ENCODE data around the gene DPEP3. TPM values are rescaled to one million over a fixed set of nuclear protein-coding genes. Genes with fewer than 3 reads are reported as not detected.

The DPEP3 gene
- total RNA-seq, 1 experiment from 2014 or later = not detected

GRCh38 chr16:67946966-67947558, 33.2 kb downstream of the DPEP3 start:
- no peaks in the 10 kb centered on the region for H3K9me3 ChIP-seq (ENCODE audit: low read length)
- H3K36me3 ChIP-seq (ENCODE audit: insufficient read depth, low read length) = no peaks in the 10 kb centered on the region
- H3K4me1 ChIP-seq (ENCODE audit: low read length) = no peaks in the 10 kb centered on the region
- DNase-seq = no peak
- peaks cover 8% of the 10 kb centered on the region; the same call in 1 of the 2 replicates for H4K20me1 ChIP-seq (ENCODE audit: insufficient read depth, low read depth, low read length)
- no peak overlapping the region for H3K9ac ChIP-seq (ENCODE audit: low read length)
- H3K4me2 ChIP-seq (ENCODE audit: low read depth, low read length, poor library complexity, severe bottlenecking) = no peak overlapping the region
- no peaks in the 10 kb centered on the region for H3K79me2 ChIP-seq (ENCODE audit: low read length)
- H3K27me3 ChIP-seq (ENCODE audit: low read length) = no peaks in the 10 kb centered on the region
- no peak overlapping the region for H2AFZ ChIP-seq (ENCODE audit: low read length)
- H3K27ac ChIP-seq (ENCODE audit: low read length) = no peak overlapping the region
- no peak overlapping the region for H3K4me3 ChIP-seq (ENCODE audit: low read length)
- no peaks in the 10 kb centered on the region for H3K9me2 ChIP-seq (replicated peaks; ENCODE audit: insufficient read depth, low read length)

GRCh38 chr16:67946128-67946569, 34.1 kb downstream of the DPEP3 start:
- no peak overlapping the region for H3K9ac ChIP-seq (ENCODE audit: low read length)
- H2AFZ ChIP-seq (ENCODE audit: low read length) = no peak overlapping the region

GRCh38 chr16:67945392-67945933, 34.8 kb downstream of the DPEP3 start:
- DNase-seq = no peak
- Histone ChIP-seq H3K9me3 (ENCODE audit: low read length) (no peaks in the 10 kb centered on the region), H3K4me3 (ENCODE audit: low read length) (no peak overlapping the region), H3K36me3 (ENCODE audit: insufficient read depth, low read length) (no peaks in the 10 kb centered on the region), H3K9ac (ENCODE audit: low read length) (no peak overlapping the region), H3K27me3 (ENCODE audit: low read length) (no peaks in the 10 kb centered on the region), H4K20me1 (ENCODE audit: insufficient read depth, low read depth, low read length) (peaks cover 8% of the 10 kb centered on the region; the same call in 1 of the 2 replicates), H3K9me2 (replicated peaks; ENCODE audit: insufficient read depth, low read length) (no peaks in the 10 kb centered on the region), H3K4me2 (ENCODE audit: low read depth, low read length, poor library complexity, severe bottlenecking) (no peak overlapping the region), H3K79me2 (ENCODE audit: low read length) (no peaks in the 10 kb centered on the region), H3K4me1 (ENCODE audit: low read length) (peaks cover 7% of the 10 kb centered on the region; the same call in 1 of the 2 replicates), H3K27ac (ENCODE audit: low read length) (no peak overlapping the region), H2AFZ (ENCODE audit: low read length) (no peak overlapping the region)

More at GRCh38 chr16:67946128-67946569, 34.1 kb downstream of the DPEP3 start:
- Histone ChIP-seq H3K9me3 (ENCODE audit: low read length) (no peaks in the 10 kb centered on the region), H3K4me3 (ENCODE audit: low read length) (no peak overlapping the region), H3K4me1 (ENCODE audit: low read length) (peaks cover 7% of the 10 kb centered on the region; the same call in 1 of the 2 replicates), H3K4me2 (ENCODE audit: low read depth, low read length, poor library complexity, severe bottlenecking) (no peak overlapping the region), H3K27ac (ENCODE audit: low read length) (no peak overlapping the region), H3K9me2 (replicated peaks; ENCODE audit: insufficient read depth, low read length) (no peaks in the 10 kb centered on the region), H3K27me3 (ENCODE audit: low read length) (no peaks in the 10 kb centered on the region), H4K20me1 (ENCODE audit: insufficient read depth, low read depth, low read length) (peaks cover 8% of the 10 kb centered on the region; the same call in 1 of the 2 replicates), H3K79me2 (ENCODE audit: low read length) (no peaks in the 10 kb centered on the region), H3K36me3 (ENCODE audit: insufficient read depth, low read length) (no peaks in the 10 kb centered on the region)
- DNase-seq = no peak

GRCh38 chr16:67944690-67945391, 35.5 kb downstream of the DPEP3 start:
- no peaks in the 10 kb centered on the region for H3K9me2 ChIP-seq (replicated peaks; ENCODE audit: insufficient read depth, low read length)
- H3K79me2 ChIP-seq (ENCODE audit: low read length) = no peaks in the 10 kb centered on the region
- H3K4me3 ChIP-seq (ENCODE audit: low read length) = no peak overlapping the region
- peaks cover 8% of the 10 kb centered on the region; the same call in 1 of the 2 replicates for H4K20me1 ChIP-seq (ENCODE audit: insufficient read depth, low read depth, low read length)
- H3K4me2 ChIP-seq (ENCODE audit: low read depth, low read length, poor library complexity, severe bottlenecking) = no peak overlapping the region
- no peaks in the 10 kb centered on the region for H3K9me3 ChIP-seq (ENCODE audit: low read length)
- peaks cover 7% of the 10 kb centered on the region; the same call in 1 of the 2 replicates for H3K4me1 ChIP-seq (ENCODE audit: low read length)
- no peak overlapping the region for H3K9ac ChIP-seq (ENCODE audit: low read length)
- no peaks in the 10 kb centered on the region for H3K27me3 ChIP-seq (ENCODE audit: low read length)
- no peaks in the 10 kb centered on the region for H3K36me3 ChIP-seq (ENCODE audit: insufficient read depth, low read length)
- DNase-seq = no peak
- no peak overlapping the region for H3K27ac ChIP-seq (ENCODE audit: low read length)
- no peak overlapping the region for H2AFZ ChIP-seq (ENCODE audit: low read length)

GRCh38 chr16:67943619-67944504, 36.4 kb downstream of the DPEP3 start, which contains the start of gene LCAT:
Gene LCAT (minus strand): TSS chr16:67944120. CDS start chr16:67944101, 19 bp downstream.
- Histone ChIP-seq H3K9me2 (replicated peaks; ENCODE audit: insufficient read depth, low read length) (no peaks in the 10 kb centered on the region), H3K9me3 (ENCODE audit: low read length) (no peaks in the 10 kb centered on the region), H2AFZ (ENCODE audit: low read length) (no peak within 1 kb of the TSS), H3K4me1 (ENCODE audit: low read length) (peaks cover 7% of the 10 kb centered on the region; the same call in 1 of the 2 replicates), H3K27ac (ENCODE audit: low read length) (no peak within 1 kb of the TSS), H3K4me3 (ENCODE audit: low read length) (no peak within 1 kb of the TSS), H3K4me2 (ENCODE audit: low read depth, low read length, poor library complexity, severe bottlenecking) (no peak within 1 kb of the TSS), H3K36me3 (ENCODE audit: insufficient read depth, low read length) (no peaks in the 10 kb centered on the region), H4K20me1 (ENCODE audit: insufficient read depth, low read depth, low read length) (peaks cover 8% of the 10 kb centered on the region; the same call in 1 of the 2 replicates), H3K79me2 (ENCODE audit: low read length) (peaks cover 3% of the 10 kb centered on the region; the same call in 1 of the 2 replicates), H3K9ac (ENCODE audit: low read length) (no peak within 1 kb of the TSS), H3K27me3 (ENCODE audit: low read length) (no peaks in the 10 kb centered on the region)
- no peak for DNase-seq

GRCh38 chr16:67943256-67943618, 37.1 kb downstream of the DPEP3 start:
- H3K36me3 ChIP-seq (ENCODE audit: insufficient read depth, low read length) = no peaks in the 10 kb centered on the region
- no peaks in the 10 kb centered on the region for H3K9me2 ChIP-seq (replicated peaks; ENCODE audit: insufficient read depth, low read length)
- H3K9ac ChIP-seq (ENCODE audit: low read length) = no peak overlapping the region
- H3K4me3 ChIP-seq (ENCODE audit: low read length) = no peak overlapping the region
- H3K79me2 ChIP-seq (ENCODE audit: low read length) = peaks cover 3% of the 10 kb centered on the region; the same call in 1 of the 2 replicates
- H3K9me3 ChIP-seq (ENCODE audit: low read length) = no peaks in the 10 kb centered on the region
- no peak overlapping the region for H2AFZ ChIP-seq (ENCODE audit: low read length)
- H3K27me3 ChIP-seq (ENCODE audit: low read length) = no peaks in the 10 kb centered on the region
- H4K20me1 ChIP-seq (ENCODE audit: insufficient read depth, low read depth, low read length) = peaks cover 8% of the 10 kb centered on the region; the same call in 1 of the 2 replicates
- no peak overlapping the region for H3K27ac ChIP-seq (ENCODE audit: low read length)
- DNase-seq = no peak
- peaks cover 7% of the 10 kb centered on the region; the same call in 1 of the 2 replicates for H3K4me1 ChIP-seq (ENCODE audit: low read length)
- no peak overlapping the region for H3K4me2 ChIP-seq (ENCODE audit: low read depth, low read length, poor library complexity, severe bottlenecking)

- Histone ChIP-seq H3K79me2 (ENCODE audit: low read length) (peaks cover 7% of the 10 kb centered on the region), H3K9me3 (ENCODE audit: low read length) (no peaks in the 10 kb centered on the region), H3K4me1 (ENCODE audit: low read length) (peaks cover 11% of the 10 kb centered on the region; the same call in 1 of the 2 replicates), H3K4me3 (ENCODE audit: low read length) (no peak overlapping the region), H3K36me3 (ENCODE audit: insufficient read depth, low read length) (no peaks in the 10 kb centered on the region), H3K9ac (ENCODE audit: low read length) (no peak overlapping the region), H3K9me2 (replicated peaks; ENCODE audit: insufficient read depth, low read length) (no peaks in the 10 kb centered on the region), H4K20me1 (ENCODE audit: insufficient read depth, low read depth, low read length) (peaks cover 8% of the 10 kb centered on the region; the same call in 1 of the 2 replicates), H3K4me2 (ENCODE audit: low read depth, low read length, poor library complexity, severe bottlenecking) (no peak overlapping the region), H3K27me3 (ENCODE audit: low read length) (no peaks in the 10 kb centered on the region), H2AFZ (ENCODE audit: low read length) (no peak overlapping the region), H3K27ac (ENCODE audit: low read length) (no peak overlapping the region)
- no peak for DNase-seq
These were observed 37.6 kb downstream of the DPEP3 start for GRCh38 chr16:67942510-67943255.

Measured in Karpas-422 (cell line).